Uterus (tissue), 2 donors: Measurements from ENCODE around the gene CCN5.

ENCODE experiments used
- CTCF ChIP-seq, 4 experiments: fragments of 200-600 bp in 2 of 4; fragments of 450-650 bp in 2 of 4; sonication (generic) in 2 of 4; IDR thresholded peaks; one replicate each; pipeline ENCODE4 v1.5.1; 2016 to 2019; ENCODE audit warnings: antibody characterized with exemption in 4 of 4, mild to moderate bottlenecking in 2 of 4, moderate library complexity in 1 of 4
- POLR2A ChIP-seq, 2 donors: fragments of 450-650 bp; IDR thresholded peaks; one replicate each; pipeline ENCODE4 v1.6.1; 2016; ENCODE audit warnings: antibody characterized with exemption in 2 of 2, mild to moderate bottlenecking in 1 of 2, moderate library complexity in 1 of 2

GRCh38 chr20:44732327-44732726 is 17.2 kb downstream of the CCN5 start:
- no peak for TF ChIP-seq CTCF (IDR thresholded peaks at IDR 0.05)
- TF ChIP-seq POLR2A (IDR thresholded peaks at IDR 0.05) = no peak
